HepG2 (cell line): ENCODE data around the gene TXNDC2.

Experiments
- DNMT1 ChIP-seq: sonication (generic); formaldehyde crosslinking; IDR thresholded peaks from 2 replicates; pipeline ENCODE4 v1.5.1; 2020; ENCODE audit warnings: mild to moderate bottlenecking, missing genetic modification reagents
- JDP2 ChIP-seq: sonication (generic); formaldehyde crosslinking; IDR thresholded peaks from 2 replicates; pipeline ENCODE4 v1.8.1; 2022; ENCODE audit warnings: missing genetic modification reagents, borderline replicate concordance
- MAFF ChIP-seq: IDR thresholded peaks from 2 replicates; pipeline ENCODE4 v1.6.1; 2011; ENCODE audit warnings: low read depth, low read length, improper control_type of control experiment
- MED8 ChIP-seq: sonication (generic); formaldehyde crosslinking; IDR thresholded peaks from 2 replicates; pipeline ENCODE4 v1.8.1; 2023; ENCODE audit warnings: mild to moderate bottlenecking, missing genetic modification reagents; ENCODE audit not compliant: insufficient replicate concordance
- NBN ChIP-seq: fragments of 450-650 bp; conservative IDR thresholded peaks from 2 replicates; pipeline ENCODE4 v1.6.1; 2017
- POLR2A ChIP-seq, 2 experiments: IDR thresholded peaks; 2 replicates each; pipeline ENCODE4 v1.6.1; 2011; ENCODE audit warnings: low read depth in 2 of 2, low read length in 2 of 2, mild to moderate bottlenecking in 1 of 2, moderate library complexity in 1 of 2; ENCODE audit not compliant: insufficient read depth in 1 of 2
- RFX5 ChIP-seq: IDR thresholded peaks from 2 replicates; pipeline ENCODE4 v1.6.1; 2011; ENCODE audit warnings: low read depth, low read length, improper control_type of control experiment
- ZNF343 ChIP-seq: sonication (generic); formaldehyde crosslinking; IDR thresholded peaks from 2 replicates; pipeline ENCODE4 v1.4.0; 2020; ENCODE audit warnings: mild to moderate bottlenecking, missing genetic modification reagents
- TF ChIP-seq, protein P1 (sequence below), 2 experiments: sonication (generic) in 1 of 2; formaldehyde crosslinking in 1 of 2; IDR thresholded peaks; 2 replicates each; pipeline versions ENCODE4 v1.5.1 to v1.6.1; 2011 to 2020; ENCODE audit warnings: borderline replicate concordance in 1 of 2, low read depth in 1 of 2, low read length in 1 of 2, mild to moderate bottlenecking in 1 of 2, missing genetic modification reagents in 1 of 2, moderate library complexity in 1 of 2
- TF ChIP-seq, protein P2 (sequence below): sonication (generic); formaldehyde crosslinking; conservative IDR thresholded peaks from 2 replicates; pipeline ENCODE4 v1.4.0; 2020; ENCODE audit warnings: missing genetic modification reagents
- TF ChIP-seq, protein P3 (sequence below), 2 experiments: IDR thresholded peaks; 2 replicates each; pipeline ENCODE4 v1.6.1; 2011 to 2012; ENCODE audit warnings: low read length in 2 of 2, borderline replicate concordance in 1 of 2, low read depth in 1 of 2, mild to moderate bottlenecking in 1 of 2, moderate library complexity in 1 of 2
- TF ChIP-seq, protein P4 (sequence below): sonication (generic); formaldehyde crosslinking; IDR thresholded peaks from 2 replicates; pipeline ENCODE4 v1.8.1; 2022; ENCODE audit warnings: low read depth, mild to moderate bottlenecking, missing genetic modification reagents
- TF ChIP-seq, protein P5 (sequence below): sonication (generic); formaldehyde crosslinking; IDR thresholded peaks from 2 replicates; pipeline ENCODE4 v1.5.0; 2020; ENCODE audit warnings: mild to moderate bottlenecking, missing genetic modification reagents, moderate library complexity

DNA sequence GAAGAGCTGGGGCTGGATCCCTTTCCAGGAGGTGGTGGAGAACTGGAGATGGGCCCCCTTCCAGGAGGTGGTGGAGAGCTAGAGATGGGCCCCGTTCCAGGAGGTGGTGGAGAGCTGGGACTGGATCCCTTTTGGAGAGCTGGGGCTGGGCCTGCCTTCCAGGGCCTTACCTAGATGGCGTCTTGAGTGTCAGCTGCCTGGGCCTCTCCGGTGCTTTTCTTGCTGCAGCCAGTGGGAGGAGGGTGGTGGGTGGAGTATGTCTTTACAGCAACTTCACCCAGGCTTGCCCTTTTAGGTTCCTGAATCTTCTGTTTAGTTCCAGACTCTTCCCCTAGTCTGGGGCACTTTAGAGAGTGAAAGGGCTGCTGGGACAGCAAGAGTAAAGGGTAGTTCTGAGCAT lies 19.1 kb upstream of the TXNDC2 start:
- TF ChIP-seq, protein P1, sequence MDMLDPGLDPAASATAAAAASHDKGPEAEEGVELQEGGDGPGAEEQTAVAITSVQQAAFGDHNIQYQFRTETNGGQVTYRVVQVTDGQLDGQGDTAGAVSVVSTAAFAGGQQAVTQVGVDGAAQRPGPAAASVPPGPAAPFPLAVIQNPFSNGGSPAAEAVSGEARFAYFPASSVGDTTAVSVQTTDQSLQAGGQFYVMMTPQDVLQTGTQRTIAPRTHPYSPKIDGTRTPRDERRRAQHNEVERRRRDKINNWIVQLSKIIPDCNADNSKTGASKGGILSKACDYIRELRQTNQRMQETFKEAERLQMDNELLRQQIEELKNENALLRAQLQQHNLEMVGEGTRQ (IDR thresholded peaks at IDR 0.05; ENCODE audit: low read depth, low read length): no peak
- TF ChIP-seq, protein P1 (CRISPR knock-in tag; IDR thresholded peaks at IDR 0.05; ENCODE audit: borderline replicate concordance): no peak
- TF ChIP-seq ZNF343 (CRISPR knock-in tag) (no peak), RFX5 (no peak), MAFF (no peak), NBN (no peak), POLR2A (IDR thresholded peaks at IDR 0.05; ENCODE audit: insufficient read depth in 1 of 2, low read depth in 2 of 2, low read length in 2 of 2) (no peak), DNMT1 (CRISPR knock-in tag) (no peak), JDP2 (CRISPR knock-in tag) (no peak), MED8 (no peak)
- TF ChIP-seq, protein P2, sequence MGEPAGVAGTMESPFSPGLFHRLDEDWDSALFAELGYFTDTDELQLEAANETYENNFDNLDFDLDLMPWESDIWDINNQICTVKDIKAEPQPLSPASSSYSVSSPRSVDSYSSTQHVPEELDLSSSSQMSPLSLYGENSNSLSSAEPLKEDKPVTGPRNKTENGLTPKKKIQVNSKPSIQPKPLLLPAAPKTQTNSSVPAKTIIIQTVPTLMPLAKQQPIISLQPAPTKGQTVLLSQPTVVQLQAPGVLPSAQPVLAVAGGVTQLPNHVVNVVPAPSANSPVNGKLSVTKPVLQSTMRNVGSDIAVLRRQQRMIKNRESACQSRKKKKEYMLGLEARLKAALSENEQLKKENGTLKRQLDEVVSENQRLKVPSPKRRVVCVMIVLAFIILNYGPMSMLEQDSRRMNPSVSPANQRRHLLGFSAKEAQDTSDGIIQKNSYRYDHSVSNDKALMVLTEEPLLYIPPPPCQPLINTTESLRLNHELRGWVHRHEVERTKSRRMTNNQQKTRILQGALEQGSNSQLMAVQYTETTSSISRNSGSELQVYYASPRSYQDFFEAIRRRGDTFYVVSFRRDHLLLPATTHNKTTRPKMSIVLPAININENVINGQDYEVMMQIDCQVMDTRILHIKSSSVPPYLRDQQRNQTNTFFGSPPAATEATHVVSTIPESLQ (CRISPR knock-in tag): no peak
- TF ChIP-seq, protein P3, sequence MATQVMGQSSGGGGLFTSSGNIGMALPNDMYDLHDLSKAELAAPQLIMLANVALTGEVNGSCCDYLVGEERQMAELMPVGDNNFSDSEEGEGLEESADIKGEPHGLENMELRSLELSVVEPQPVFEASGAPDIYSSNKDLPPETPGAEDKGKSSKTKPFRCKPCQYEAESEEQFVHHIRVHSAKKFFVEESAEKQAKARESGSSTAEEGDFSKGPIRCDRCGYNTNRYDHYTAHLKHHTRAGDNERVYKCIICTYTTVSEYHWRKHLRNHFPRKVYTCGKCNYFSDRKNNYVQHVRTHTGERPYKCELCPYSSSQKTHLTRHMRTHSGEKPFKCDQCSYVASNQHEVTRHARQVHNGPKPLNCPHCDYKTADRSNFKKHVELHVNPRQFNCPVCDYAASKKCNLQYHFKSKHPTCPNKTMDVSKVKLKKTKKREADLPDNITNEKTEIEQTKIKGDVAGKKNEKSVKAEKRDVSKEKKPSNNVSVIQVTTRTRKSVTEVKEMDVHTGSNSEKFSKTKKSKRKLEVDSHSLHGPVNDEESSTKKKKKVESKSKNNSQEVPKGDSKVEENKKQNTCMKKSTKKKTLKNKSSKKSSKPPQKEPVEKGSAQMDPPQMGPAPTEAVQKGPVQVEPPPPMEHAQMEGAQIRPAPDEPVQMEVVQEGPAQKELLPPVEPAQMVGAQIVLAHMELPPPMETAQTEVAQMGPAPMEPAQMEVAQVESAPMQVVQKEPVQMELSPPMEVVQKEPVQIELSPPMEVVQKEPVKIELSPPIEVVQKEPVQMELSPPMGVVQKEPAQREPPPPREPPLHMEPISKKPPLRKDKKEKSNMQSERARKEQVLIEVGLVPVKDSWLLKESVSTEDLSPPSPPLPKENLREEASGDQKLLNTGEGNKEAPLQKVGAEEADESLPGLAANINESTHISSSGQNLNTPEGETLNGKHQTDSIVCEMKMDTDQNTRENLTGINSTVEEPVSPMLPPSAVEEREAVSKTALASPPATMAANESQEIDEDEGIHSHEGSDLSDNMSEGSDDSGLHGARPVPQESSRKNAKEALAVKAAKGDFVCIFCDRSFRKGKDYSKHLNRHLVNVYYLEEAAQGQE (IDR thresholded peaks at IDR 0.05; ENCODE audit: borderline replicate concordance in 1 of 2, low read depth in 1 of 2, low read length in 2 of 2): no peak
- TF ChIP-seq, protein P4, sequence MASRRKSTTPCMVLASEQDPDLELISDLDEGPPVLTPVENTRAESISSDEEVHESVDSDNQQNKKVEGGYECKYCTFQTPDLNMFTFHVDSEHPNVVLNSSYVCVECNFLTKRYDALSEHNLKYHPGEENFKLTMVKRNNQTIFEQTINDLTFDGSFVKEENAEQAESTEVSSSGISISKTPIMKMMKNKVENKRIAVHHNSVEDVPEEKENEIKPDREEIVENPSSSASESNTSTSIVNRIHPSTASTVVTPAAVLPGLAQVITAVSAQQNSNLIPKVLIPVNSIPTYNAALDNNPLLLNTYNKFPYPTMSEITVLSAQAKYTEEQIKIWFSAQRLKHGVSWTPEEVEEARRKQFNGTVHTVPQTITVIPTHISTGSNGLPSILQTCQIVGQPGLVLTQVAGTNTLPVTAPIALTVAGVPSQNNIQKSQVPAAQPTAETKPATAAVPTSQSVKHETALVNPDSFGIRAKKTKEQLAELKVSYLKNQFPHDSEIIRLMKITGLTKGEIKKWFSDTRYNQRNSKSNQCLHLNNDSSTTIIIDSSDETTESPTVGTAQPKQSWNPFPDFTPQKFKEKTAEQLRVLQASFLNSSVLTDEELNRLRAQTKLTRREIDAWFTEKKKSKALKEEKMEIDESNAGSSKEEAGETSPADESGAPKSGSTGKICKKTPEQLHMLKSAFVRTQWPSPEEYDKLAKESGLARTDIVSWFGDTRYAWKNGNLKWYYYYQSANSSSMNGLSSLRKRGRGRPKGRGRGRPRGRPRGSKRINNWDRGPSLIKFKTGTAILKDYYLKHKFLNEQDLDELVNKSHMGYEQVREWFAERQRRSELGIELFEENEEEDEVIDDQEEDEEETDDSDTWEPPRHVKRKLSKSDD (CRISPR knock-in tag): no peak
- TF ChIP-seq, protein P5, sequence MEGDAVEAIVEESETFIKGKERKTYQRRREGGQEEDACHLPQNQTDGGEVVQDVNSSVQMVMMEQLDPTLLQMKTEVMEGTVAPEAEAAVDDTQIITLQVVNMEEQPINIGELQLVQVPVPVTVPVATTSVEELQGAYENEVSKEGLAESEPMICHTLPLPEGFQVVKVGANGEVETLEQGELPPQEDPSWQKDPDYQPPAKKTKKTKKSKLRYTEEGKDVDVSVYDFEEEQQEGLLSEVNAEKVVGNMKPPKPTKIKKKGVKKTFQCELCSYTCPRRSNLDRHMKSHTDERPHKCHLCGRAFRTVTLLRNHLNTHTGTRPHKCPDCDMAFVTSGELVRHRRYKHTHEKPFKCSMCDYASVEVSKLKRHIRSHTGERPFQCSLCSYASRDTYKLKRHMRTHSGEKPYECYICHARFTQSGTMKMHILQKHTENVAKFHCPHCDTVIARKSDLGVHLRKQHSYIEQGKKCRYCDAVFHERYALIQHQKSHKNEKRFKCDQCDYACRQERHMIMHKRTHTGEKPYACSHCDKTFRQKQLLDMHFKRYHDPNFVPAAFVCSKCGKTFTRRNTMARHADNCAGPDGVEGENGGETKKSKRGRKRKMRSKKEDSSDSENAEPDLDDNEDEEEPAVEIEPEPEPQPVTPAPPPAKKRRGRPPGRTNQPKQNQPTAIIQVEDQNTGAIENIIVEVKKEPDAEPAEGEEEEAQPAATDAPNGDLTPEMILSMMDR: no peak
